Stimulated activated CD8-positive, alpha-beta memory T cell treated with anti-CD3 and anti-CD28 coated beads, Interleukin-2, amount 100 ng/mL, for 1 hour (primary cell): ENCODE results near the gene CARD11.
"Not testable (repeated sequence)": the region's sequence is repeated elsewhere in the genome, so short reads cannot be mapped to it uniquely, and the experiment has no call there.

Experiments used
- DNase-seq, 2 donors: peaks; one replicate each; pipeline ENCODE4 v3.0.0-alpha.2; 2020; ENCODE audit warnings: low read depth in 2 of 2

CARD11 gene

GRCh38 chr7:3064067-3064466 is 20.4 kb upstream of the CARD11 start:
- DNase-seq: no peak

- peak; percentile 41 to 52 for DNase-seq
Observed at GRCh38 chr7:3063016-3063753, 19.5 kb upstream of the CARD11 start.

DNA sequence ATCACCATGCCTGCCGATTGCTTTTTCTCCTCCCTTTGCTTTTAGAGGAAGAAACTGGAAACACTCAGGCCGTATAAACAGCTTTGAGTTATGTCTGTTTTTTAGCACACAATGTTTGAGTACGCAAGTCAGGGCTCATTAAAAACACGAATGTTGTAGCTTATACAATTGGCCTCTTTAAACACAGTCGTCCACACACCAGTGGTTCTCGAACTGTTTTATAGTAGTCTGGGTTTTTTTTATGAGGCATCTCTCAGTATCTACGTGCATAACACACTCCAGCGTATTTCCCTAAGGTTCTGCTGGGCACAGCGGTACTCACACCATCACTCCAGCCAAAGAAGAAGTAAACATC is 13.4 kb upstream of the CARD11 start:
- DNase-seq: no peak

DNA sequence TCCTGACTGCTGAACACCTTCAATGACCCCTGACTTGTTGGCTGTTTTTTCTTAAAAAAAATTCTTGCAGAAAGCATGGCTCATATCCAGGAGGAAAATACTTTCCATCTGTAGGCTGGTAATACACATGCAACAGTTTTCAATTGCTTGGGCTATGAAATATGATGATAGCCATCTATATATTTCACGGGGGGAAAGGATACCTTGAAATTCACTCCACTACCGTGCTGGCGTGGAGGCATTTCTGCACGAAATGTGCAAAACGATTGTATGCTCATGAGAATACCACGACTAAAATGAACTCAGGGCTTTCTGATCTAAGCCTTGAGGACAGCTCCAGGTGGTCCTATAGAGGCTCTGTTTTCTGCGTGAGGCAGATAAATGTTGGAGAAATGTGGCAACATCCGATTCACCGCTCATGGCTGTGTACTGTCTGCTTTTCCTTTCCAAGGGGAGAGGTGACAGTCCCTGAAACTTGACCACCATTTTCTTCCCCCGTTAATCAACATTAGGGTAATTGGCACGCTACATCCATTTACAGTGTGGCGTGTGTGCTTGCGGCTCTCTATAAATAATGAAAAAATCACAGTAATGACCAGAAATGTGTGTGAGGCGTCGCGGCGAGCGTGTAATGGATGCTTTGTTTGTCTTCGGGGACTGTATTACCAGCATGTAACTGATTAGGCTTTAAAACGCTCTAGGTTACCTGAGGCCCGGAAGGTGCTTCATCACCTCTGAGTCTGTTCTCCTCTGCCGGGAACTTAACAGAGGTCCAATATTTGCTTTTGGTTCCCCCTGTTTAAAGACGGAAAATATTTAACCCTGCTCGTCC is 12.8 kb upstream of the CARD11 start:
- DNase-seq: no peak

GRCh38 chr7:3055626-3056025 is 12.0 kb upstream of the CARD11 start:
- DNase-seq: no peak

GRCh38 chr7:3042861-3043489 is 692 bp downstream of the CARD11 start:
- DNase-seq: peak in 1 of 2 donors; percentile 49

- no peak for DNase-seq
Observed at GRCh38 chr7:3041986-3042675, 1.5 kb downstream of the CARD11 start.

DNA sequence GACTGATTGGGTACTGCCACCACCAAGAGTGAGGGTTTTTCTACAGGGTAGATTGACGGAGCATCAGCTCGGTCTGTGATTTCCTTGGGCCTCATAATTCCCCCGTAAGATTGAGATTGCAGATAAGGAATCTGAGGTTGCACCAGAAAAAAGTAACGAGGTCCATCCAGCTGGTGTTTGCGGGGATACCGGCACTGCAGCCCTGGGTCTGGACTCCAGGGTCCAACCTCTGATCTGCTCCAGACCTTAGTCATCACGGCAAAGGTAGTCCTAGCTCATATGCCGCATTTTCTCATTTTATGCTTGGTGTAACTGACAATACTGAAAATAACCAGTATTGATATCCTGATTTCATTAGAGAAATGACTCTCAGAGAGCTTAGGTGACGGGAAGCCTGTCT is 3.9 kb downstream of the CARD11 start:
- no peak for DNase-seq

GRCh38 chr7:3038011-3038410 is 5.7 kb downstream of the CARD11 start:
- DNase-seq: not testable (repeated sequence)

- no peak for DNase-seq
Observed at GRCh38 chr7:3037259-3037658, 6.4 kb downstream of the CARD11 start.

DNA sequence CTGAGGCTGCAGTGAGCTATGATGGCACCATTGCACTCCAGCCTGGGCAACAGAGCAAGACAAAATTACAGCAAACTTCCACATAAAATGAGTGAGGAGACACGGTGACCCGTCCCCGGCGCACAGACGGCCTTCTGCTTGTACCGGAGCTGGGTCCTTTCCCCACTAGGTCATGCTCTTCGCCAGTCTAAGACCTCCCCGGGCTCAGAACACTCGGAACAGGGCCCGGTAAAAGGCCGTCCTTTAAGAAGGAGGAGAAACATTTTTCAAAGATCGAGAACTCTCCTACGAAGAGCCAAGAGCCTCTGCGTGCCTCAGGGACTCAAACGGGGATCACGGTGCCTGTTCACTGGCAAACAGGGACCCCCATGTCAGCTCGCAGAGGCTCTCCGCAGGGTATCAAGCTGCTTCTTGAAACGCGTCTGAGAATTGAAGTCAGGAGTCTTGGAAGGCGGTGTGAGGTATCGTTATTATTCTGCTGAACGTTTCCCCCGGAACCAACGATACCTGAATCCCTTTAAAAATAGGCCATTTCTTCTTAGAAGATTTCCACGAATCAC is 9.0 kb downstream of the CARD11 start:
- DNase-seq: no peak

DNA sequence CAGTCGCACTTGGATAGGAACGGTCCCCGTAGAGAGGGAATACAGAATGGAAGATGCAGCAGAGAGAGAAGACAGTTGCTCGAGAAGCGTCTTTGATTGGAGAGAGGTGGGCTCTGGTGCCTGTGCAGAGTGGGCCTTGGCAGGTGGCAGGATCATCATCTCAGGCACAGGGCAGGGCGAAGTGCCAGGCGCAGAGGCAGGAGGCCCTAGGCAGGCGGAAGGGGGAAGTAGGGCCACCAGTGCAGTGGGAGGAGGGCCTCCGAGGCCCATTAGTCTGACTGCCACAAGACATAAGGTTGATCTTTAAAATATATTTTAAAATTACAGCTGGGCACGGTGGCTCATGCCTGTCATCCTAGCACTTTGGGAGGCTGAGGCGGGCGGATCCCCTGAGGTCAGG is 10.1 kb downstream of the CARD11 start:
- no peak for DNase-seq

DNA sequence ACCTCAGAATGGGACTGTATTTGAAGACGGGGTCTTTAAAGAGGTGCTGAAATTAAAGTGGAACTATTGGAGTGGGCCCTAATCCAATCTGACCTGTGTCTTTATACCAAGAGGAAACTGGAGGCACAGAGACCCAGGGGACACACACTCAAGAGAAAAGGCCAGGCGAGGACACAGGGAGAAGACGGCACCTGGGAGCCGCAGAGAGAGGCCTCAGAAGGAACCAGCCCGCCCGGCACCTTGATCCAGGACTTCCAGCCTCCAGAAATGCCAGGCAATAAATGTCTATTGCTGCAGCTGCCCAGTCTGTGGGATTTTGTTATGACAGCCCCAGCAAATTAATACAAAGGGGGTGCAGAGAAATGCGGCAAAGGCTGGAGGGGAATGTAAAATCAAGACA is 10.5 kb downstream of the CARD11 start:
- DNase-seq: no peak

GRCh38 chr7:3032256-3032655 is 11.4 kb downstream of the CARD11 start:
- no peak for DNase-seq

DNA sequence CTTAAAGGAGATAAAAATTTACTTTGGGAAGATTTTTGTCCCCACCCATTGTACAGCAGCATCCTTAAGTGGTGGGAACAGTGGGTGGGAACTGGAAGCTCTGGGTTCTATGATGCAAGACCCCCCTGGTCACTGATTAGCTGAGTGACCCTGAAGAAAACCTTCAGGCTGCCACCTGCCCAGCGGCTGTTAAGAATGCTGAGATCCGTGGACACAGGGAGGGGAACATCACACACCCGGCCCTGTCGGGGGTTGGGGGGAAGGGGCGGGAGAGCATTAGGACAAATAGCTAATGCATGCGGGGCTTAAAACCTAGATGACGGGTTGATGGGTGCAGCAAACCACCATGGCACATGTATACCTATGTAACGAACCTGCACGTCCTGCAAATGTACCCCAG is 14.5 kb downstream of the CARD11 start:
- DNase-seq: no peak

DNA sequence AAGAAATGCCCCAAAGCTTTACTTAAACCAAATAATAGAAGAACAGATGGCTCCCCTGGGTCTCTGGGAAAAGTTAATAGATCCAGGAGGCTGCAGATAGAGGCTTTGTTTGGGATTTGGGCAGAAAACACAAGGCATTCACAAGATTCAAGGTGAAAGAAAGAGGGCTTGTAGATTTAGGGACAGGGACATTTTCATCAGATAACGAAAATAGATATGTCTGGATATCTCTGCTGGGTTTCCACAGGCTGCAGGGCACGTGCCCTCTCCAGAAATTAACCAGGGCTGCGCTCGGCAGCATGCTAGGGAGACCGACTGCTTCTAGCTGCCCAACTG is 14.9 kb downstream of the CARD11 start:
- no peak for DNase-seq

DNA sequence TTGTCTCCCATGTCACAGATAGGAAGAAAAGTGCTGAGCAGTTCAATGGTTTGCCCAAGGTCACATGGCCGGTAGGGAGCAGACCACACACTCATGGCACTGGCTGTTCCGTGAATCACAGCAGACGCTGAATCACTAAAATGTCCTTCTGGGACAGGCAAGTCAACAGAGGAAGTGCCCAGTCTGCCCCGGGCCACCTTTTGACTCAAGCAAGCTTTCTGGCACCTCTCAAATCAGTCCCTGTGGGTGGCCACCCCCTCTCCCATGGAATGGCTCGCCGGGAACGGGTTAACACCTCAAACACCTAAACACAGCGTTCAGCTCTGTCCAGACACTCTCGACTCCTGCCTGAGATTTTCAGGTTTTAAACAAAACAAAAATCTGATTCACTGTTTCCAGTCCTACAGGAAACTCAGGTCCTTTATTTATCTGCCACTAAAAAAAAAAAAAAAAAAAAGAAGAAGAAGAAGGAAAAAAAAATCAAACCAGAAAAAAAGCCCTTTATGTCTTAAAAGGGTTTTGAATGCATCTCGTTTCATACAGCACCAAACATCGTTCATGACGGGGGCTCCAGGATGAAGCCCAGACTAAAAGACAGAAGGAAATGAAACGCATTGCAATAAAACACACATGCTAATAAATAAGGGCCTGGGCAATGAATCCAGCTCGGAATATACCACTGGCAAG is 15.5 kb downstream of the CARD11 start:
- DNase-seq: peak in 1 of 2 donors; percentile 4

DNA sequence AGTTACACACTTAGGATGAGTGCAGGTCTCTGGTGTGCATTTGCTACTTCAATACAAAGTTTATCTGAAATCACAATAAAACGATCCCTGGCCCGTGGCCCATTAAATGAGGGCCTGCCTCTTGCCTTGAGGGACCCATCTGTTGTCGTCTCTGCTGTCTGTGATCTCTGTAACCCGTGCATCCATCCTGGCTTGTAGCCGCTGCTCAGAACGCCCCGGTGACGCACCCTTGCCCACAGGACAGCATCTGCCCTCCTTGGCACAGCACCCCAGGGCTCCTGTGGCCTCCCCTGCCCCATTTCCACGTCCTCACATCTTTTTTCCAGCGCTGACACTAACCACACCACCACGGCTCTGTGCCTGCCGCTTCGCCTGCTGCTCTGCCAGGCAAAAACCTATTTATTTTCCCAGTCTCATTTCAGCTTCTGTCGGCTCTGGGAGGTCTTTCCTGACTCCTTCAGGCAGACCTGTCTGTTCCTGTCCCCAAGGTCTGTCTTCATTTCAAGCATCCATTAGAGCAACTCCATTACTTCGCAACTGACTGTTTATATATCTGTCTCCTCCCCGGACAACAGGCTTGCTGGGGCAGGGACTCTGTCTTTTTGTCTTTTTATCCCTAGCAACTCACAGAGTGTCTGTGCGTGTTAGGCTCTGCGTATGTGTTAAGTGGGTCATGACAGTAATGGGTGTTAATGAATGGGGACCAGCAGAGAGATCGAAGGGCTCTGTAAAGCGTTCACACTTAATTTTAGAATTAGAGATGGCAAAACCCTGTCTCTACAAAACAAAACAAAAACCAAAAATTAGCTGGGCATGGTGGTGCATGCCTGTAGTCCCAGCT is 16.4 kb downstream of the CARD11 start:
- DNase-seq: no peak

- DNase-seq: no peak
Observed at GRCh38 chr7:3025616-3026015, 18.1 kb downstream of the CARD11 start.

GRCh38 chr7:3021825-3022224 is 21.8 kb downstream of the CARD11 start:
- DNase-seq: no peak

DNA sequence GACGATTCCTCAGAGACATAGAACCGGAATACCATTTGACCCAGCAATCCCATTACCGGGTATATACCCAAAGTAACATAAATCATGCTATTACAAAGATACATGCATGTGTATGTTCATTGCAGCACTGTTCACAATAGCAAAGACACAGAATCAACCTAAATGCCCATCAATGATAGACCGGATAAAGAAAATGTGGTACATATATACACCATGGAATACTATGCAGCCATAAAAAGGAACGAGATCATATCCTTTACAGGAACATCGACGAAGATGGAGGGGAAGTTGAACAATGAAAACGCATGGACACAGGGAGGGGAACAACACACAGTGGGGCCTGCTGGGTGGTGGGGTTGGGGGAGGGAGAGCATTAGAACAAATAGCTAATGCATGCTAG is 22.4 kb downstream of the CARD11 start:
- DNase-seq: not testable (repeated sequence)
